Measurements from ENCODE around the gene TAB3. TPM values are rescaled to one million over a fixed set of nuclear protein-coding genes. Genes with fewer than 3 reads are reported as not detected.

Gene TAB3
- total RNA-seq, 1 experiment from 2014 or later, result 30.9 TPM

DNA sequence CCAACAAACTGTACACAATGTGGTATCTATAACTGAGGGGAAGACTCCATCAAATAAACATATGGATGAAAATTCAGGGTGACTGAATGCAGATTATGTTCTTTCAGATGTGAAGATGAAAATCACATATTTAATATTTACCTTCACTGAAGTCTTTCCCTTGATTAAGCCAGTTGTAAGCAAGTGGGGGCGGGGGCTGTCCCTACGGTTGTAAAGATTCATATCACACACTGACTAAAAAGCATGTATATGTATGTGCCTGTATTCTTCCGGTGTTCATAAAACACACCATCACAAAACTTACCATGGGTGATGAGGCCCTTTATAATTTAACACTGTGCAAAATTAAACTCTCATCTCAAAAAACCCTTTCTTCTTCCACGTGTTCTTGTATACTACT lies 1.3 kb downstream of the TAB3 start:
- no peak for DNase-seq
- TF ChIP-seq CTCF (IDR thresholded peaks at IDR 0.05; ENCODE audit: unreplicated experiment), result no peak
- Mint-ChIP-seq H3K27ac (ENCODE audit: unreplicated experiment) (no peak overlapping the region), H3K27me3 (ENCODE audit: unreplicated experiment) (no peaks in the 10 kb centered on the region), H3K4me1 (ENCODE audit: low read depth, unreplicated experiment) (peaks cover 27% of the 10 kb centered on the region), H3K9me3 (ENCODE audit: low read depth, unreplicated experiment) (peaks cover 5% of the 10 kb centered on the region), H3K4me3 (ENCODE audit: low read depth, unreplicated experiment) (peak overlapping the region; percentile 89), H3K36me3 (ENCODE audit: insufficient read depth, unreplicated experiment) (peaks cover 30% of the 10 kb centered on the region)
- no TSS peak for BruUV-seq (replicated peaks)
- intact Hi-C loops (cut with micrococcal nuclease; ENCODE audit: unreplicated experiment), result loop anchor here (5.0 kb wide), 1 partner anchor 70 kb away; no protein-coding TSS in a partner anchor
- CTCF ChIA-PET, result interaction anchor here (0.6 kb wide), 1 partner anchor 406 kb away, joined by 3 read pairs; no protein-coding TSS in a partner anchor

- H3K36me3 Mint-ChIP-seq (ENCODE audit: insufficient read depth, unreplicated experiment), result peaks cover 26% of the 10 kb centered on the region
Measured at GRCh38 chrX:30887288-30887687, 1.8 kb downstream of the TAB3 start.

DNA sequence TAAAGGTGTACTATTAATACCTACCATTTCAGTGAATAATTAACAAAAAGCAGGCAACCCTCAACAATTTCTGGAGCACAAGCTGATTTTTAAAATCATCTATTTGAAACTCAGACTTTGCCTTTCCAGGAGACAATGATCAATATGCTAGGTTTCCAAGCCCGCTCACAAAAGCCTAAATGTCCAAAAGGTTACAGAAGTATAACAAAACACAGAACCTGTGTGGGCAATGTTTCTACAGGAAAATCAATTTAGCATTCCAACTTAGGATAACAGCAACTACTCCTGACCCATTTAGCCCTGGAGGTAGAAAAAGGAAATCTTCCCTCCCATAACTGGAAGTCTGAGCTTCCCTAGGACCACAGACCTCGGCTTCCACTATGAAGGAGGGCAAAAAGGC lies 3.9 kb downstream of the TAB3 start:
- H3K4me3 Mint-ChIP-seq (ENCODE audit: low read depth, unreplicated experiment), result no peak overlapping the region
- peaks cover 14% of the 10 kb centered on the region for H3K4me1 Mint-ChIP-seq (ENCODE audit: low read depth, unreplicated experiment)
- DNase-seq, result no peak
- no peaks in the 10 kb centered on the region for H3K27me3 Mint-ChIP-seq (ENCODE audit: unreplicated experiment)
- intact Hi-C loops (cut with micrococcal nuclease; ENCODE audit: unreplicated experiment), result loop anchor here (5.0 kb wide), 1 partner anchor 72 kb away; no protein-coding TSS in a partner anchor
- CTCF ChIA-PET, result no interaction called here
- H3K27ac Mint-ChIP-seq (ENCODE audit: unreplicated experiment), result peak overlapping the region; percentile 22
- BruUV-seq (replicated peaks), result no TSS peak
- H3K9me3 Mint-ChIP-seq (ENCODE audit: low read depth, unreplicated experiment), result no peaks in the 10 kb centered on the region
- peaks cover 26% of the 10 kb centered on the region for H3K36me3 Mint-ChIP-seq (ENCODE audit: insufficient read depth, unreplicated experiment)
- TF ChIP-seq CTCF (IDR thresholded peaks at IDR 0.05; ENCODE audit: unreplicated experiment), result no peak

More at GRCh38 chrX:30887288-30887687, 1.8 kb downstream of the TAB3 start:
- intact Hi-C loops (cut with micrococcal nuclease; ENCODE audit: unreplicated experiment), result loop anchor here (5.0 kb wide), 1 partner anchor 70 kb away; no protein-coding TSS in a partner anchor
- Mint-ChIP-seq H3K4me3 (ENCODE audit: low read depth, unreplicated experiment) (peak overlapping the region; percentile 89), H3K27me3 (ENCODE audit: unreplicated experiment) (no peaks in the 10 kb centered on the region), H3K9me3 (ENCODE audit: low read depth, unreplicated experiment) (peaks cover 5% of the 10 kb centered on the region), H3K27ac (ENCODE audit: unreplicated experiment) (no peak overlapping the region), H3K4me1 (ENCODE audit: low read depth, unreplicated experiment) (peaks cover 22% of the 10 kb centered on the region)
- TF ChIP-seq CTCF (IDR thresholded peaks at IDR 0.05; ENCODE audit: unreplicated experiment), result no peak
- no TSS peak for BruUV-seq (replicated peaks)
- CTCF ChIA-PET, result no interaction called here
- no peak for DNase-seq

GRCh38 chrX:30883138-30883537 lies 5.9 kb downstream of the TAB3 start:
- CTCF ChIA-PET, result no interaction called here
- no peak for DNase-seq
- TF ChIP-seq CTCF (IDR thresholded peaks at IDR 0.05; ENCODE audit: unreplicated experiment), result no peak
- intact Hi-C loops (cut with micrococcal nuclease; ENCODE audit: unreplicated experiment), result no loop called here
- Mint-ChIP-seq H3K36me3 (ENCODE audit: insufficient read depth, unreplicated experiment) (peaks cover 6% of the 10 kb centered on the region), H3K9me3 (ENCODE audit: low read depth, unreplicated experiment) (no peaks in the 10 kb centered on the region), H3K4me3 (ENCODE audit: low read depth, unreplicated experiment) (no peak overlapping the region), H3K27ac (ENCODE audit: unreplicated experiment) (no peak overlapping the region), H3K27me3 (ENCODE audit: unreplicated experiment) (no peaks in the 10 kb centered on the region), H3K4me1 (ENCODE audit: low read depth, unreplicated experiment) (peaks cover 14% of the 10 kb centered on the region)
- no TSS peak for BruUV-seq (replicated peaks)

All from Calu3 (cell line).